HL-60 (cell line): ENCODE results near the gene PRKCSH.

ENCODE experiments used
- CTCF ChIP-seq: IDR thresholded peaks from one replicate; pipeline ENCODE4 v1.5.1; 2011; ENCODE audit warnings: low read length, control low read depth, inconsistent platforms; ENCODE audit not compliant: insufficient read depth
- POLR2AphosphoS5 ChIP-seq: IDR thresholded peaks from 2 replicates; pipeline ENCODE4 v1.6.1; 2012; ENCODE audit warnings: low read depth
- SPI1 ChIP-seq: IDR thresholded peaks from 2 replicates; pipeline ENCODE4 v1.6.1; 2012; ENCODE audit warnings: low read depth, mild to moderate bottlenecking, borderline replicate concordance

GRCh38 chr19:11448923-11449554, 13.6 kb downstream of the PRKCSH start:
- TF ChIP-seq CTCF (no peak), POLR2AphosphoS5 (no peak), SPI1 (no peak)
